ENCODE measurements around the gene RNASEH2A. TPM values are rescaled to one million over a fixed set of nuclear protein-coding genes. Genes with fewer than 3 reads are reported as not detected.
A peak's percentile ranks its signal among the peaks of the same experiment; 100 is the strongest.

RNASEH2A gene
- total RNA-seq, 1 experiment from 2014 or later = 79.5 TPM

GRCh38 chr19:12838182-12838885, 31.9 kb downstream of the RNASEH2A start, which contains the start of gene MAST1:
TSS of gene MAST1 (plus strand) at chr19:12838515. CDS start at chr19:12838573, 58 bp downstream.
- peaks cover 0 to 8% (median 8%) of the 10 kb centered on the region in 3 experiments; a peak in 6 of 7 replicates for H3K36me3 Mint-ChIP-seq (ENCODE audit: insufficient read depth in 1 of 3, low read depth in 3 of 3)
- peak; percentile 65 for DNase-seq
- no peak within 1 kb of the TSS for H2BK120ac ChIP-seq (ENCODE audit: low read depth, low read length, poor library complexity, severe bottlenecking)

More at GRCh38 chr19:12838182-12838885, 31.9 kb downstream of the RNASEH2A start, which contains the start of gene MAST1:
- Histone ChIP-seq H3K9me3 (ENCODE audit: control insufficient read depth, low read depth, low read length) (no peaks in the 10 kb centered on the region), H3K79me1 (ENCODE audit: insufficient read depth, low read depth, low read length, poor library complexity, severe bottlenecking) (no peaks in the 10 kb centered on the region), H3K23me2 (ENCODE audit: insufficient read length, low read depth, low read length, poor library complexity, severe bottlenecking) (peaks cover 10% of the 10 kb centered on the region), H3K9ac (ENCODE audit: extremely low read depth, insufficient read length, low read length) (no peak within 1 kb of the TSS), H4K5ac (ENCODE audit: insufficient read length, low read depth, low read length) (no peak within 1 kb of the TSS), H3K14ac (ENCODE audit: insufficient read depth, low read length) (0 out of 2 replicates have a peak within 1 kb of the TSS, but pooled peaks have one; percentile 41), H3K4me1 (ENCODE audit: insufficient read depth, low read length) (peaks cover 2% of the 10 kb centered on the region; the same call in 1 of the 2 replicates), H3K27me3 (ENCODE audit: insufficient read depth, low read length) (peaks cover 3% of the 10 kb centered on the region; the same call in 1 of the 2 replicates), H3K4ac (ENCODE audit: low read depth, low read length) (no peak within 1 kb of the TSS), H3K27ac (ENCODE audit: insufficient read length, low read depth, low read length) (no peak within 1 kb of the TSS), H2AFZ (ENCODE audit: low read length) (no peak within 1 kb of the TSS), H3K18ac (ENCODE audit: insufficient read length, low read depth, low read length) (no peak within 1 kb of the TSS), H4K91ac (ENCODE audit: insufficient read length, low read depth, low read length) (no peak within 1 kb of the TSS), H2BK12ac (ENCODE audit: insufficient read length, low read depth, low read length) (no peak within 1 kb of the TSS), H3K79me2 (ENCODE audit: insufficient read depth, low read length) (no peaks in the 10 kb centered on the region), H4K8ac (replicated peaks; ENCODE audit: insufficient read length, low read depth, low read length) (no peak within 1 kb of the TSS), H3K4me2 (ENCODE audit: insufficient read depth, insufficient read length, low read length) (peak within 1 kb of the TSS; percentile 52), H3K23ac (ENCODE audit: insufficient read length, low read depth, low read length) (no peak within 1 kb of the TSS), H3T11ph (ENCODE audit: low read length) (no peak within 1 kb of the TSS), H2BK20ac (ENCODE audit: low read depth, low read length, poor library complexity, severe bottlenecking) (no peak within 1 kb of the TSS), H3K56ac (ENCODE audit: insufficient read length, low read depth, low read length) (no peak within 1 kb of the TSS), H2BK5ac (ENCODE audit: insufficient read length, low read length) (no peak within 1 kb of the TSS), H4K20me1 (ENCODE audit: control insufficient read depth, insufficient read depth, insufficient read length) (no peaks in the 10 kb centered on the region), H2BK15ac (ENCODE audit: low read depth, low read length) (no peak within 1 kb of the TSS), H2AK5ac (ENCODE audit: insufficient read length, low read length) (no peak within 1 kb of the TSS)
- no CpG with 5 or more reads among the region's 69 CpGs for WGBS (ENCODE audit: extremely low coverage, insufficient read length, low lambda C conversion rate)
- Mint-ChIP-seq H3K4me3 (peak within 1 kb of the TSS; percentile 81 to 91), H3K27ac (peak within 1 kb of the TSS in 2 of 3 experiments; percentile 36 to 40; a peak in 2 of 7 replicates), H3K9me3 (no peaks in the 10 kb centered on the region; a peak in 1 of 5 replicates), H3K27me3 (ENCODE audit: low read depth) (peaks cover 26% of the 10 kb centered on the region), H3K4me1 (peaks cover 43 to 44% of the 10 kb centered on the region in 2 experiments)
- peak; percentile 73 for TF ChIP-seq CTCF (conservative IDR thresholded peaks at IDR 0.05)
